Cortex of kidney (tissue), 1 donor: ENCODE measurements around the gene AGL.
"Not testable (repeated sequence)": the region's sequence is repeated elsewhere in the genome, so short reads cannot be mapped to it uniquely, and the experiment has no call there.

ENCODE experiments used
- DNase-seq: peaks from one replicate; lab custom pipeline; 2025; lab: John Stamatoyannopoulos, UW

AGL gene

DNA sequence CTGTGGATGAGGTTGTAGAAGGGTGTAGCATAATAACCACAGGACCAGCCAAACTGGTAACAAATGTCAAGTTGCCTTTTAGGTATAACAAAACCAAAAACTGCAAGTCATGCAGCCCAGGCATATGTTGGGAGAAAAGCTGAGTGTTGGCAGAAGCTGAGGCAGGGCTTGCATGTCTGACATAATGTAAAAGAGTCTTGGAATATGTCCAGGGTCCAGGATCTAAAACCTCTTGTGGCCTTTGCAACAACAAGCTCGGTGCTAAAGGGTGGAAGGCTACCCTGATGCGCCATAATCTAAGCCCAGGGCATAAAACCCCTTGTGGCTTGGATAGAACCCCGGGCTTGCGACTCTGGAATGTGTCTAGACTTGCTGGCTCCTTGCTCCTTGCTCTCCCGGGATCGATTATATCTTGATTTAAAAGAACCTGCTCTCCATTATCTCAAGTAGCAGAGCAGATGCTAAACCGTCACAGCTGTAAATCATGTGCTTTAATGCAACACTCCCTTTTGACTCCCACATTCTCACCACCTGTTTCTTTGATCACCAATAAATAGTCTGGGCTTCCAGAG is 93.1 kb downstream of the AGL start:
- no peak for DNase-seq

DNA sequence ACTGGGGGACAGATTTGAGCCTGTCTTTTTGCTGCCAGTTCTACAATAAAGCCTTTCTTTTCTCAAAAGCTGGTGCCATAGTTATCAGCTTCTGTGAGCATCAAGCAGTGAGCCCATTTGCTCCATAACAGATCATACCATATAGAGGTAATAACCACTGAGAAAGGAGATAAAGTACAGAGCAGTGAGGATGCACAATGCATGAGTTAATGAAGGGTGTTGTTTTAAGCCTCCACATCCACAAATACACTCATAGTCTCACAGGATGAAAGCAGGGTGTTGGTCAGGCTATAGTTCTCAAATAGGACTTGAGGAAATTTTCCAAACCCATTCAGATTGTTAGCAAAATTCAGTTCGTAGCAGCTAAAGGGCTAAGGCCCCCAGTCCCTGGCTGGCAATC is 94.0 kb downstream of the AGL start:
- DNase-seq: no peak

DNA sequence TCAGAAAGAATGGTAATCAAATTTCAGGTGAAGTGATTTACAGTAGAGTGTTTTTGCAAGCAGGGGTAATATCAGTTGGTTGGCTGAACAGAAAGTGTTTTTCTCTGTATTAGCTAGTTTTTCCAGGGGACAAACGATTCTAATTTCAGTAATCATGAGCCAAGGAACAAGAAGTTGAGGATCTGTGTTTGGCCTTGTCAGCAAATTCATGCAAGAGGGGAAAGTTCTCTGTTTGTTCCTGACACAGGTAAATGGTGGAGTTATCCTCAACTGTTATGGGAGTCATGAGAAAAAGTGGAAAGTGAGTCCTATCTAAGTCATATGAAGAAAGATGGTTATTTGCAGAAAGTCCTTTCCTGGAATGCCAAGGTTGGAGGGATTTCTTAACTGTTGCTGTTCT is 95.0 kb downstream of the AGL start:
- no peak for DNase-seq

DNA sequence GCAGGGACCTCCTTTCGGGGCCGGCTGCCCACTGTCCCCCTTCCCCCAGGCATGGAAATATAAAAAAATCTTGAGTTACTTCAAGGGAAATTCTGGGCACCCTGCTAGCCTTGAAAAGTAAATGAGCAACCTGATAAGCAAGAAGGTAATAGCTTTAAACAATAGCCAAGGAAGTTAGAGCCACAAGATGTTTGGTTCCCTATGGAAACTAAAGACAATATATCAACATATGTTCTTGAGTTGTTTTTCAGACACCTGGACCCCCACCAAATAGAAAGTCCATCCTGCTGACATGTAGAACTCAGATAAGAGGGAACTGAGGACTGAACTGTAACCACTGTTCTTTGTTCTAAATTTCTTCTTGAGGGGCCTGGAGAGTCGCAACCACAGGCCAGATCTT is 100.3 kb downstream of the AGL start:
- DNase-seq: no peak

DNA sequence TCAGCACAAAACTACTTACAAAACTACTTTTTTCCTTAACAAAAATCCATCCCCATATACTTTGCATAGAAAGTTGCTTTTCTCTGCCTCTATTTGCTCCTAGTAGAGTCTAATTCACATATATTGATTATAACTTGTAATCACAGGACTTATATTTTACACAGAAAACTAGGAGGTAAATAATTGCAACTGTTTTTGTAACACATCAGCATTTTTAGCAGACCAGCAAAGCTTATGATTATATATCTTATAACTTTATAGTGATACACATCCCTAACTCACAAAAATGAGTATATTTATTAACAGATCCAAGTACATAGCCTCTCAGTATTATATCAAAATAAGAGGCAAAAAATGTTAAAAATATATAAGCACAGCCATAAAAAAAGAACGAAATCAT is 102.4 kb downstream of the AGL start:
- no peak for DNase-seq

DNA sequence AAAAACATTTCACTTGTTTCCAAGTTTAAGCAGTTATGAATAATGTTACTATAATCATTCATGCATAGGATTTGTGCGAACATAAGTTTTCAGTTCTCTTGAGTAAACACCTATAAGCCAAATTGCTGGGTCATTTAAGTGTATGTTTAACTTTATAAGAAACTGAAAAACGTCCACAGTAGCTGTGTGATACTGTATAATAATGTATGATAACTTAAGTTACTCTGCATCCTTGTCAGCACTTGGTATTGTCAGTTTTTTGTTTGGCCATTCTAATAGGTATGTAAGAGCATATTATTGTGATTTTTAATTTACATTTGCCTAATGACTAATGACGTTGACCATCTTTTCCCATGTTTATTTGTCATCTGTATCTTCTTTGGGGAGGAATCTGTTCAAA is 105.2 kb downstream of the AGL start:
- no peak for DNase-seq

DNA sequence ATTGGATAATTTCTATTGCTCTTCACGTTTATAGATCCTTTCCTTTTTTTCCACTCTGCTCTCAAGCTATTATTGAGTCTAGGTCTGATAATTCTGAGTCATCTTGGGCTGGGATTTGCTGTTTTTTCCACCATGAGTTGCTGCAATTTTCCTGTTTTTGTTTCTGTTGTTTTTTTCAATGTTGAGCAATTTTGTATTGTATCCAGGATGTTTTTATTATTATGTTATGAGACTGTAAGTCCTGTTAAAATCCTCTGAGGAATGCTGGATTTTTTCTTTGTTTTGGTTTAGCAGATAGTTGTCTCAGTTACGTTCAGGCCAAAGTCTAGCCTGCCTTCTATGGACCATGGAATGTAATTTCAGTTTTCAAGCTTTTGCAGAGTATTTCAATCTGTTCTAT is 106.6 kb downstream of the AGL start:
- no peak for DNase-seq

DNA sequence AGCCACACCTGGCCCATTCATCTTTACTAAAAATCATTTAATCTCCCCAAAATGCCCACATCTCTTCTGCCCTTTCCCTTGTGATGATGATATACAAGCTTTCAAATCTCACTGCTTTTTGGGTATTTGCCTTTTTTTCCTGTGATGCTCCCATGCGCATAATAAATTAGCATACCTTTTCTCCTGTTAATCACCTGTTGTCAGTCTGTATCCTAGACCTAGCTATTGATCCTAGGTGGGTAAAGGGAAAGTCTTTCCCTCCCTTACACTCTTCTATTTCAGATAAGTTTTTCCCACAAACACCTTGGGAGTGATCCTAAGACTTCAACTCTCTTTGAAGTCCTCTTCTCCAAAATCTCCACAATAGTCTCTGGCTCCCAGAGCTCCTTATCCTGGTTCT is 107.7 kb downstream of the AGL start:
- DNase-seq: no peak

DNA sequence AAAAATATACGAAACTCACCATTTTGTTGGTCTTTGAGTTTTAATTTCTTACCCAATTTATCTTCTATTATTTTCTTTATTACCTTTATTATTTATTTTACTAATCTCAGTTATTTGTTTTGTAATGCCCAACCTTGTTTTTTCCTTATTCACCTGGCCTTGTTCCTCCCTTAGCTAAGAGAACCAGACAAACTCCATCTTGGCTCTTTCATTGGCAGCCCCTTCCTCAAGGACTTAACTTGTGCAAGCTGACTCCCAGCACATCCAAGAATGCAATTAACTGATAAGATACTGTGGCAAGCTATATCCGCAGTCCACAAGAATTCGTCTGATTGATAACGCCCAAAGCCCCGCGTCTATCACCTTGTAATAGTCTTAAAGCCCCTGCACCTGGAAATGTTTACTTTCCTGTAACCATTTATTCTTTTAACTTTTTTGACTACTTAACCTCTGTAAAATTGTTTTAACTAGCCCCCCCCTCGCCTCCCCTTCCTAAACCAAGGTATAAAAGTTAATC is 109.1 kb downstream of the AGL start:
- DNase-seq: not testable (repeated sequence)

DNA sequence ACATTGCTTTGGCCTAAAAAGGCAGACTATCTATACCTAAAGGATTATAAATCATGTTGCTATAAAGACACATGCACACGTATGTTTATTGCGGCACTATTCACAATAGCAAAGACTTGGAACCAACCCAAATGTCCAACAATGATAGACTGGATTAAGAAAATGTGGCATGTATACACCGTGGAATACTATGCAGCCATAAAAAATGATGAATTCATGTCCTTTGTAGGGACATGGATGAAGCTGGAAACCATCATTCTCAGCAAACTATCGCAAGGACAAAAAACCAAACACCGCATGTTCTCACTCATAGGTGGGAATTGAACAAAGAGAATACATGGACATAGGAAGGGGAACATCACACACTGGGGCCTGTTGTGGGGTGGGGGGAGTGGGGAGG is 110.1 kb downstream of the AGL start:
- not testable (repeated sequence) for DNase-seq

DNA sequence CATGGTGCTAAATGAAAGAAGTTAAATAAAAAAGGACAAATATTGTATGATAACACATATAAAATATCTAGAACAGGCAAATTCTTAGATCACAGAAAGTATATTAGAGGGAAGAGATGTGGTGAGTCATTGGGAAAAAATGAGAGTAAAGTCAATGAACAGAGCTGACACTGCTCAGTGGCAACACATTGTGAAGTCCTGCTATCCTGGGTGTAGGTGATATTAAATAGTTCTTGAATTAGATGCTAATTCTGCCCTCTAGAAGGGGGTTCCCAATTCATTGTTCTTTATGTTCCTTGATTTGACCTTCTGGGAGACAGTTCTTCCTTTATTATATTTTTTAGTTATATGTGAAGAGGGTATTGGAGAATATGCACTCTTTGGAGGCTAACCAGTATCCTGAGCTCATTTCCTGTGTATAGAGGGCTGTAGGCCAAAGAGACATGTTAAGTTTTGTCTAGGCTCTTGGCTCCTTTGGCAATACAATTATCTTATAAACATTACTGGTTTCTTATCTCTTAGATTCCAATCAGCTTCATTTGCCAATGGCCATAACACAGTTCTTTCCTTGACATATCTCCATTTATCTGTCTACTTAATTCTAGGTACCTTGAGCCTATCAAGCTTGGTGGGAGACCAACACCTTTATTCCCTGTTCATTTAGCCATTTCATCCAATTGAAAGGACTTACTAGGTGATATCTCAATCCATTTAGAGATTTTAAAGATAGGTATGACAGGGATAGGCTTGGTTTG is 113.1 kb downstream of the AGL start:
- DNase-seq: no peak

DNA sequence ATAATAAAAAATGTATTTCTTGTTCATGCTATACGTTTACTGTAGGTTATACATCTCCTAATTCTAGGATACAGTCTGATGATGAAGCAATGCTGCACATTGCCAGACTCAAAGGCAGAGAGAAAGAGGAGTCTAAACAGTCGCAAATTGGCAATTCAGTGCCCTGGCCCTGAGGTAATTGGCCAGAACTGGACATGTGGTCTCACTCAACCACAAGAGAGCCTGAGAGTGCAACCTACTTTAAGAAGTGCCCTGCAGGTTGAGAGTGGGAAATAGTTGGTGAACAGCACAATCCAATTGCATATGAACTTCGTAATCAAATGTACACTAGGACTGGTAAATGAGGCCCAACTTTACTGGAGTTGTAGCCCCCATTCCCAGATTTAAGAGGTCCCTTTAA is 114.6 kb downstream of the AGL start:
- no peak for DNase-seq

DNA sequence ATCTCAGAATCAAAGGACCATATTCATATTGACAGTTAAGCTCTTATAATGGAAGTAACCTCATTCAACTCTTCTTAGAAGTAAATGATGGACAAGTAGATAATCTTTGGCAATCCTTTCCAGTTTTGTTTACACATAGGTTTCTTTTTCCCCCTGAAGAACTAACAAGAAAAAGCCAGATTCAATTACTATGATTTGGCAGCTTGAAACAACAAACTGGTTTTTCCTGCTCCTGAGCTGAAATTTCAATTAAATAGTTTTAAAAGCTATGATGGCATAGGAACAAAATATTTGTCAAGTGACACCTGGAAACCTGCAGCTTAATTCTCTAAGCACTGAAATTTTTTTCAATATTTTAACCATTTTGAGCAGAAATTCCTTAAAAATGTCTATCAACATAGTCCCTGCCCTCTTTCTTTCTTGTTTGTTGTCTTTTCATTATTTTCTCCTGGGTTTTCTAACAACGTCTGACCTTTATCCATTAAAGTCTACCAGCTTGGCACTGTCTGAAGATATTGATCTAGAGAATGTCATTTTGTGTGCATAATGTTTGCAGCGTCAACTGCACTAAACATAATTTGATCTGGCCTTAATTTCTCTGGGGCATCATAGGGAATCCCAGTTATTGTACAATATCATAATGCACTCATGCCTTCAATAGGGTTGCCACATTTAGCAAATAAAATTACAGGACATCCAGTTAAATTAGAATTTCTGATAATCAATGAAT is 115.7 kb downstream of the AGL start:
- DNase-seq: no peak

DNA sequence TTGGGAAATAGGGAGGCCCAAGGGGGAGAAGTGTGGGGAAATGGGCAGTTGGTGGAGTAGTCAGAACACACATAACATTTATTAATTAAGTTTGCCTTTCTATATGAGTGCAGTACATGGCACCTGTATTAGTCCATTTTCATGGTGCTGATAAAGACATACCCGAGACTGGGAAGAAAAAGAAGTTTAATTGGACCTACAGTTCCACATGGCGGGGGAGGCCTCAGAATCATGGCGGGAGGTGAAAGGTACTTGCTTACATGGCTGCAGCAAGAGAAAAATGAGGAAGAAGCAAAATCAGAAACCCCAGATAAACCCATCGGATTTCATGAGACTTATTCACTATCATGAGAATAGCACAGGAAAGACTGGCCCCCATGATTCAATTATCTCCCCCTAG is 118.1 kb downstream of the AGL start:
- DNase-seq: no peak

DNA sequence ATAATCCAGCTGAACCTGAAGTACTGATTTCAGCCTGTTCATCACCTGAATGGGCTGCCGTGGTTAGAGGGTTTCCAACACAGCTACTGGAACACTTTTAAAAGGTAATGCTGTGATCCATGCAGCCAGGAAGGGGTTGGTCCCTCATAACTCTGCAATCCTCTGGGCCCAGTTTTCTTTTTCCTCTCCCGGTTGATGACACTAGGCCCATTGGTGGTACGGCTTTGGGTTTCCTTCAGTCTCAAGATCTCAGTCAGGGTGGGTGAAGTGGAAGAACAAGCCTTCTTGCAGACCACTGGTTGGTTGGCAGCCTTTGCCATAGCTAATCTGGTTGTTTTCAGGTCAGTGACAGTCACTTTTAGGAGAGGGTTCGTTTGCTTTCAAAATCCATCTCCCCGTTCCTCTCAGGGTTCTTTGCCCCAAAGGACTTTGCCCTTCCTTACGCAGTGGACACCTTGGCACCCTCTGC is 119.1 kb downstream of the AGL start:
- no peak for DNase-seq

DNA sequence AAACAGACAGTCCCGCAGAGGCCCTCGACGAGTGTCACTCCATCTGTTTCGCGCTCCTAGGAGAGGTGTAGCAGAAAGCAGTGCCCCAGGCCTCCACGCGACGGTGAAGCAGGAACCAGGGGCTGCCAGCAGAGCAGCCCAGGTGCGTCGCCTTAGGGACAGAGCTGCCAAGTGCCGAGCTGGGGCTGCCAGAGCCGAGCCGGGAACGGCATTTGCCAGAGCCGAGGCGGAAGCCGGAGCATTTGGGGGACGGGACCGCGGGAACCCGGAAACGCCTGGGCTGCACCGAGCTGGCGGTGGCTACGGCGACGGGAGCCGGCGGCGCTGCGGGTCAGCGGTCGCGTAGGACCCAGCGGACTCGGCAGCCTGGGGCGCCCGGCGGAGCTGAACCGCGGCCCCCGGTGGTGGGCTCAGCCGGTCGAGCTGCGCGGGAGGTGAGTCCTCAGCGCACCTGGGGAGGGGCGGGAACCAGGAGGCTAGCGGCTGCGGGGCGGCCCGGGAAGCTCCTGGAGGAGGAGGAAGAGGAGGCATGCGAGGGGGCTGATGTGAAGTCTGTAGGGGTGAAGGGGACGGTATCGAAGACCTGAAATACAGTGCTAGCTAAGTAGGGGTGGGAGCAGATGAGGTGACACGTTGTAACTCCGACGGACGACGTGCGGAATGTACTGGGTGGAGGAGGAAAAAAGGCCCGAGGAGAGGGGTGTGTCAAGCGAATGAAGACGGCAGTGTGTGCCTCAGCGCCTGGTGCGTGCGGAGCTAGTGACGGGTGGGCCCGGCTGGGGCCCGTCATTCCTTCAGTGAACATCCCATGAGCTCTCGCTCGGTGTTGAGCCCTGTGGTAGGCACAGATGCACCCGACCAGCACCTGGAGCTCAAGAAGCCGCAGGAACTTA is 119.8 kb downstream of the AGL start, which contains the start of gene SLC35A3:
SLC35A3 (plus strand) TSS at position 268 of the 893 bp plus-strand sequence. CDS start 23,559 bp downstream, outside the sequence.
- DNase-seq: no peak

DNA sequence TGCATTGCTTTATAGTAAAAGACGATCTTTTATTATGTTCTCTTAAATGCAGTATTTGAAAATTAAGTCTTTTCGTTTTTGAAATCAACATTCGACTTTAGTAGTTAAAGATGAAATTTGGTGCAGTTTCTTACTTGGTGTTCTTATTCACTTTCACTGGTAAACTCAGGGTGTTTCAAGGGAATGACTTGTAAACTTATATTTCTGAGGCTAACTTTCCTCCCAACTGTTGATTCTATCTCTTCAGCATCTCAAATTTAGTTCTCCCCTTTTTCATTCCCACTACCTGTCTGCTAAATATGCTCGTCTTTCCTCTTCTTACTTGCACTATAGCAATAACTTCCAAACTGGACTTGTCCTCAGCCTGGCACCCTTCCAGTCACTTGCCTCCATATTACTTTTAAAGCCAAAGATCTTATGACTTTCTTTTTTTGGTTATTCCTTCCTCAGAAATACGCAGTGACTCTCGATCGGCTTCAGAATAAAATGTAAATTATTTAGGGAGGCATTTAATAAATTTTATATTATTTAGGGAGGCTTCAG is 120.6 kb downstream of the AGL start:
- no peak for DNase-seq

DNA sequence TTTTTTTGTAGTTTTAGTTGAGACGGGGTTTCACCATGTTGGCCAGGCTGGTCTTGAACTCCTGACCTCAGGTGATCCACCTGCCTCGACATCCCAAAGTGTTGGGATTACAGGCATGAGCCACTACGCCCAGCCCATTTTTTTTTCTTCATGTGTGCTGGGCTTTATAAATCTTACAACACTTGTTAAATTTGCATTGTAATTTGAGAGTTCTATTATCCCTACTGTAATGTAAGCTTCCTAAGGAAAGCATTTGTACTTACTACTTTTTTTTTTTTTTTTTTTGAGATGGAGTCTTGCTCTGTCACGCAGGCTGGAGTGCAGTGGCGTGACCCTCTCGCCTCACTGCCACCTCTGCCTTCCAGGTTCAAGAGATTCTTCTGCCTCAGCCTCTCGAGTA is 121.9 kb downstream of the AGL start:
- not testable (repeated sequence) for DNase-seq
